ENCODE measurements around the gene IFI44L. TPM values are rescaled to one million over a fixed set of nuclear protein-coding genes. Genes with fewer than 3 reads are reported as not detected.

IFI44L gene
- total and polyA plus RNA-seq, 4 donors = 2.1 to 6.5 (median 2.9) TPM

DNA sequence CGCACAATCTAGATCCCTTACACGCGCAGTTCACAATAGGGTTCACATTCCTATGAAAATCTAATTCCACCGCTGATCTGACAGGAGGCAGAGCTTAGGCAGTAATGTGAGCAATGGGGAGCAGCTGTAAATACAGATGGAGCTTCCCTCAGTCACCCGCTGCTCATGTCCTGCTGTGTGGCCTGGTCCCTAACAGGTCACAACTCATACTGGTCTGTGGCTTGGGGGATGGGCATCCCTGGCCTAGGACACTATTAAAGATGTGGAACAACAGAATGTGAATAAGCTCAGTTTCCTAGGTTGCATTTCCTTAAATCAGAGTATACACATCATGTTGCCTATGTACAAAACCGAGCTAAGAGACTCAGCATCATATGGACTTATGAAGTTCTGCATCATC, 45.6 kb downstream of the IFI44L start:
- peaks cover 0 to 16% (median 7%) of the 10 kb centered on the region in 4 donors for H3K36me3 ChIP-seq (ENCODE audit: control insufficient read depth in 4 of 4, insufficient read depth in 3 of 4, low read depth in 1 of 4, low read length in 3 of 4)
- no peak overlapping the region for H3K4me3 ChIP-seq (ENCODE audit: low read depth in 1 of 3, low read length in 3 of 3)
- H3K9ac ChIP-seq (ENCODE audit: low read depth in 1 of 2, low read length in 2 of 2) = no peak overlapping the region
- 95% methylated on average over 6 of the region's 6 CpGs for WGBS
- TF ChIP-seq, protein P1, sequence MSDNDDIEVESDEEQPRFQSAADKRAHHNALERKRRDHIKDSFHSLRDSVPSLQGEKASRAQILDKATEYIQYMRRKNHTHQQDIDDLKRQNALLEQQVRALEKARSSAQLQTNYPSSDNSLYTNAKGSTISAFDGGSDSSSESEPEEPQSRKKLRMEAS (IDR thresholded peaks at IDR 0.05) = no peak
- no peak for TF ChIP-seq FOXA2 (IDR thresholded peaks at IDR 0.05)
- no peak for TF ChIP-seq SP1 (IDR thresholded peaks at IDR 0.05)
- TF ChIP-seq GABPA (IDR thresholded peaks at IDR 0.05 in 1 of 2, conservative IDR thresholded peaks at IDR 0.05 in 1 of 2) = no peak
- TF ChIP-seq, protein P2, sequence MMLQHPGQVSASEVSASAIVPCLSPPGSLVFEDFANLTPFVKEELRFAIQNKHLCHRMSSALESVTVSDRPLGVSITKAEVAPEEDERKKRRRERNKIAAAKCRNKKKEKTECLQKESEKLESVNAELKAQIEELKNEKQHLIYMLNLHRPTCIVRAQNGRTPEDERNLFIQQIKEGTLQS (IDR thresholded peaks at IDR 0.05) = no peak
- no peak for TF ChIP-seq TAF1 (conservative IDR thresholded peaks at IDR 0.05)
- no peak for TF ChIP-seq FOXA1 (IDR thresholded peaks at IDR 0.05)
- no peak for TF ChIP-seq HNF4A (conservative IDR thresholded peaks at IDR 0.05)
- TF ChIP-seq NR2F2 (IDR thresholded peaks at IDR 0.05) = no peak
- TF ChIP-seq, protein P3, sequence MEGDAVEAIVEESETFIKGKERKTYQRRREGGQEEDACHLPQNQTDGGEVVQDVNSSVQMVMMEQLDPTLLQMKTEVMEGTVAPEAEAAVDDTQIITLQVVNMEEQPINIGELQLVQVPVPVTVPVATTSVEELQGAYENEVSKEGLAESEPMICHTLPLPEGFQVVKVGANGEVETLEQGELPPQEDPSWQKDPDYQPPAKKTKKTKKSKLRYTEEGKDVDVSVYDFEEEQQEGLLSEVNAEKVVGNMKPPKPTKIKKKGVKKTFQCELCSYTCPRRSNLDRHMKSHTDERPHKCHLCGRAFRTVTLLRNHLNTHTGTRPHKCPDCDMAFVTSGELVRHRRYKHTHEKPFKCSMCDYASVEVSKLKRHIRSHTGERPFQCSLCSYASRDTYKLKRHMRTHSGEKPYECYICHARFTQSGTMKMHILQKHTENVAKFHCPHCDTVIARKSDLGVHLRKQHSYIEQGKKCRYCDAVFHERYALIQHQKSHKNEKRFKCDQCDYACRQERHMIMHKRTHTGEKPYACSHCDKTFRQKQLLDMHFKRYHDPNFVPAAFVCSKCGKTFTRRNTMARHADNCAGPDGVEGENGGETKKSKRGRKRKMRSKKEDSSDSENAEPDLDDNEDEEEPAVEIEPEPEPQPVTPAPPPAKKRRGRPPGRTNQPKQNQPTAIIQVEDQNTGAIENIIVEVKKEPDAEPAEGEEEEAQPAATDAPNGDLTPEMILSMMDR (IDR thresholded peaks at IDR 0.05; ENCODE audit: low read depth, low read length, missing input control) = no peak
- TF ChIP-seq EGR1 (IDR thresholded peaks at IDR 0.05; ENCODE audit: low read depth in 2 of 2) = no peak
- no peak for TF ChIP-seq RAD21 (IDR thresholded peaks at IDR 0.05)
- TF ChIP-seq, protein P4, sequence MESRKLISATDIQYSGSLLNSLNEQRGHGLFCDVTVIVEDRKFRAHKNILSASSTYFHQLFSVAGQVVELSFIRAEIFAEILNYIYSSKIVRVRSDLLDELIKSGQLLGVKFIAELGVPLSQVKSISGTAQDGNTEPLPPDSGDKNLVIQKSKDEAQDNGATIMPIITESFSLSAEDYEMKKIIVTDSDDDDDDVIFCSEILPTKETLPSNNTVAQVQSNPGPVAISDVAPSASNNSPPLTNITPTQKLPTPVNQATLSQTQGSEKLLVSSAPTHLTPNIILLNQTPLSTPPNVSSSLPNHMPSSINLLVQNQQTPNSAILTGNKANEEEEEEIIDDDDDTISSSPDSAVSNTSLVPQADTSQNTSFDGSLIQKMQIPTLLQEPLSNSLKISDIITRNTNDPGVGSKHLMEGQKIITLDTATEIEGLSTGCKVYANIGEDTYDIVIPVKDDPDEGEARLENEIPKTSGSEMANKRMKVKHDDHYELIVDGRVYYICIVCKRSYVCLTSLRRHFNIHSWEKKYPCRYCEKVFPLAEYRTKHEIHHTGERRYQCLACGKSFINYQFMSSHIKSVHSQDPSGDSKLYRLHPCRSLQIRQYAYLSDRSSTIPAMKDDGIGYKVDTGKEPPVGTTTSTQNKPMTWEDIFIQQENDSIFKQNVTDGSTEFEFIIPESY (IDR thresholded peaks at IDR 0.05) = no peak
- no peak for TF ChIP-seq YY1 (IDR thresholded peaks at IDR 0.05)
- TF ChIP-seq, protein P5, sequence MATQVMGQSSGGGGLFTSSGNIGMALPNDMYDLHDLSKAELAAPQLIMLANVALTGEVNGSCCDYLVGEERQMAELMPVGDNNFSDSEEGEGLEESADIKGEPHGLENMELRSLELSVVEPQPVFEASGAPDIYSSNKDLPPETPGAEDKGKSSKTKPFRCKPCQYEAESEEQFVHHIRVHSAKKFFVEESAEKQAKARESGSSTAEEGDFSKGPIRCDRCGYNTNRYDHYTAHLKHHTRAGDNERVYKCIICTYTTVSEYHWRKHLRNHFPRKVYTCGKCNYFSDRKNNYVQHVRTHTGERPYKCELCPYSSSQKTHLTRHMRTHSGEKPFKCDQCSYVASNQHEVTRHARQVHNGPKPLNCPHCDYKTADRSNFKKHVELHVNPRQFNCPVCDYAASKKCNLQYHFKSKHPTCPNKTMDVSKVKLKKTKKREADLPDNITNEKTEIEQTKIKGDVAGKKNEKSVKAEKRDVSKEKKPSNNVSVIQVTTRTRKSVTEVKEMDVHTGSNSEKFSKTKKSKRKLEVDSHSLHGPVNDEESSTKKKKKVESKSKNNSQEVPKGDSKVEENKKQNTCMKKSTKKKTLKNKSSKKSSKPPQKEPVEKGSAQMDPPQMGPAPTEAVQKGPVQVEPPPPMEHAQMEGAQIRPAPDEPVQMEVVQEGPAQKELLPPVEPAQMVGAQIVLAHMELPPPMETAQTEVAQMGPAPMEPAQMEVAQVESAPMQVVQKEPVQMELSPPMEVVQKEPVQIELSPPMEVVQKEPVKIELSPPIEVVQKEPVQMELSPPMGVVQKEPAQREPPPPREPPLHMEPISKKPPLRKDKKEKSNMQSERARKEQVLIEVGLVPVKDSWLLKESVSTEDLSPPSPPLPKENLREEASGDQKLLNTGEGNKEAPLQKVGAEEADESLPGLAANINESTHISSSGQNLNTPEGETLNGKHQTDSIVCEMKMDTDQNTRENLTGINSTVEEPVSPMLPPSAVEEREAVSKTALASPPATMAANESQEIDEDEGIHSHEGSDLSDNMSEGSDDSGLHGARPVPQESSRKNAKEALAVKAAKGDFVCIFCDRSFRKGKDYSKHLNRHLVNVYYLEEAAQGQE (IDR thresholded peaks at IDR 0.05) = no peak
- no peak for TF ChIP-seq JUND (IDR thresholded peaks at IDR 0.05)
- H3K4me1 ChIP-seq (ENCODE audit: control insufficient read depth in 4 of 4, insufficient read depth in 4 of 4, low read length in 3 of 4) = no peaks in the 10 kb centered on the region
- H3K27me3 ChIP-seq (ENCODE audit: control insufficient read depth in 4 of 4, insufficient read depth in 4 of 4, low read length in 3 of 4) = no peaks in the 10 kb centered on the region
- no peak for DNase-seq (ENCODE audit: low spot score)
- H3K9me3 ChIP-seq (ENCODE audit: control insufficient read depth in 4 of 4, low read length in 3 of 4) = no peaks in the 10 kb centered on the region
- H3K27ac ChIP-seq (ENCODE audit: low read depth in 1 of 2, low read length in 2 of 2) = no peak overlapping the region

DNA sequence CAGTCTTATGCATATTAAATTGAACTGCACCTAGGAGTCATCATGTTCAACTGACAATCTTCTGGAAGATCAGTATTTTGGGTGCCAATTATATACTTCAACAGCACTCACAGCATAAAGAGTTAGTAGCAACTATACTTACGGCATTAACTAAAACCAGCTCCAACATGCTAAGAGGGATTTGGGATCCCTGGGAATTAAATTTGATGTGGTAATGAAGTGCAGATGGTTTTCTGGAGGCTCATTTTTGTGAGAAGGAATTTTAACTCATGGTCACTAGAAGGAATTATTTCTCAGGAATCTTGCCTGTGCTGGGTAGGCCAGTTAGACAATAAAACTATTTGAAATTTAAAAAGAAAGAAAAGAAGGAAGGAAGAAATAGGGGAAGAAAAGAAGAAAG, 47.7 kb downstream of the IFI44L start:
- Histone ChIP-seq H3K9me3 (ENCODE audit: control insufficient read depth in 4 of 4, low read length in 3 of 4) (no peaks in the 10 kb centered on the region), H3K36me3 (ENCODE audit: control insufficient read depth in 4 of 4, insufficient read depth in 3 of 4, low read depth in 1 of 4, low read length in 3 of 4) (peaks cover 0 to 7% (median 4%) of the 10 kb centered on the region in 4 donors), H3K4me3 (ENCODE audit: low read depth in 1 of 3, low read length in 3 of 3) (no peak overlapping the region), H3K27me3 (ENCODE audit: control insufficient read depth in 4 of 4, insufficient read depth in 4 of 4, low read length in 3 of 4) (no peaks in the 10 kb centered on the region), H3K27ac (ENCODE audit: low read depth in 1 of 2, low read length in 2 of 2) (no peak overlapping the region), H3K4me1 (ENCODE audit: control insufficient read depth in 4 of 4, insufficient read depth in 4 of 4, low read length in 3 of 4) (no peaks in the 10 kb centered on the region), H3K9ac (ENCODE audit: low read depth in 1 of 2, low read length in 2 of 2) (no peak overlapping the region)
- 97% methylated on average over 1 of the region's 1 CpG for WGBS
- DNase-seq (ENCODE audit: low spot score) = no peak
- TF ChIP-seq, protein P4 (IDR thresholded peaks at IDR 0.05) = no peak
- TF ChIP-seq, protein P5 (IDR thresholded peaks at IDR 0.05) = no peak
- TF ChIP-seq JUND (IDR thresholded peaks at IDR 0.05) (no peak), RXRA (IDR thresholded peaks at IDR 0.05) (no peak), GABPA (IDR thresholded peaks at IDR 0.05 in 1 of 2, conservative IDR thresholded peaks at IDR 0.05 in 1 of 2) (no peak)
